HepG2 (cell line): ENCODE results near the gene F7. TPM values are rescaled to one million over a fixed set of nuclear protein-coding genes. Genes with fewer than 3 reads are reported as not detected.

Source experiments
- ATAC-seq: fragments of 200-7000 bp; cut with Tn5 transposase; 3 replicates; pipeline ENCODE4 v1.9.1; 2020; ENCODE audit warnings: mild to moderate bottlenecking, moderate library complexity
- BruUV-seq: library from RNA; stranded (reverse); fragments of 400-500 nt; replicated peaks from 2 replicates; lab custom pipeline; 2021; lab: Mats Ljungman, UMichigan
- CTCF ChIA-PET: fragments of 300-600 bp; formaldehyde crosslinking; extraction: SDS; loops from one replicate; lab custom pipeline; 2021; ENCODE audit warnings: low total read pairs, inconsistent platforms, low intra/inter-chr PET ratio; lab: Yijun Ruan, JAX
- POLR2A ChIA-PET: fragments of 350-600 bp; sonication (Branson Sonifier 250); formaldehyde crosslinking; loops from one replicate; lab custom pipeline; 2020; ENCODE audit warnings: antibody characterized with exemption, inconsistent platforms; lab: Yijun Ruan, JAX
- DNase-seq: peaks from one replicate; pipeline ENCODE4 v3.0.0-alpha.2; 2015; ENCODE audit warnings: low spot score
- FAIRE-seq: peaks from 3 replicates; lab custom pipeline; 2011; peaks lifted over from hg19 to GRCh38; lab: Jason Lieb, UNC
- H2AFZ ChIP-seq: one replicate; pipeline ENCODE4 v1.6.1; 2011; ENCODE audit warnings: low read length, inconsistent platforms
- H3K27ac ChIP-seq: fragments of 300-600 bp; 3 replicates; pipeline ENCODE4 v1.8.0; 2011; ENCODE audit warnings: mixed run types, mild to moderate bottlenecking, mixed read lengths, low read length, inconsistent platforms; ENCODE audit not compliant: insufficient read depth; ENCODE audit errors: extremely low read length
- H3K27me3 ChIP-seq, 2 experiments: fragments of 200-600 bp in 1 of 2; 2 replicates in 1 of 2; 3 replicates in 1 of 2; pipeline versions ENCODE4 v1.6.0 to v1.8.0; 2011; ENCODE audit warnings: low read length in 2 of 2, mild to moderate bottlenecking in 2 of 2, moderate library complexity in 2 of 2, inconsistent platforms in 1 of 2; ENCODE audit not compliant: insufficient read depth in 2 of 2, control insufficient read depth in 1 of 2
- H3K36me3 ChIP-seq, 2 experiments: fragments of 200-600 bp in 1 of 2; replicated peaks in 1 of 2; 2 replicates in 1 of 2; 3 replicates in 1 of 2; pipeline versions ENCODE4 v1.5.1 to v1.8.0; 2011; ENCODE audit warnings: low read length in 2 of 2, inconsistent platforms in 1 of 2; ENCODE audit not compliant: insufficient read depth in 2 of 2, control insufficient read depth in 1 of 2
- H3K4me1 ChIP-seq: 2 replicates; pipeline ENCODE4 v1.5.1; 2012; ENCODE audit warnings: low read length, inconsistent platforms; ENCODE audit not compliant: insufficient read depth
- H3K4me2 ChIP-seq: 2 replicates; pipeline ENCODE4 v1.6.0; 2011; ENCODE audit warnings: low read depth, low read length, inconsistent platforms
- H3K4me3 ChIP-seq, 3 experiments: fragments of 200-600 bp in 1 of 3; sonication (generic), shearing (Covaris generic) in 1 of 3; replicated peaks in 1 of 3; 2 replicates each; pipeline ENCODE4 v1.5.1; 2011 to 2016; ENCODE audit warnings: low read length in 3 of 3, inconsistent platforms in 2 of 3, low read depth in 2 of 3, mild to moderate bottlenecking in 2 of 3, control low read depth in 1 of 3, mixed read lengths in 1 of 3; ENCODE audit not compliant: insufficient read depth in 1 of 3
- H3K79me2 ChIP-seq: one replicate; pipeline ENCODE4 v1.6.1; 2011; ENCODE audit warnings: low read length, inconsistent platforms; ENCODE audit not compliant: insufficient read depth
- H3K9ac ChIP-seq: 2 replicates; pipeline ENCODE4 v1.6.0; 2011; ENCODE audit warnings: mild to moderate bottlenecking, low read depth, low read length, inconsistent platforms; ENCODE audit not compliant: insufficient read depth
- H3K9me3 ChIP-seq: 2 replicates; pipeline ENCODE4 v1.5.1; 2012; ENCODE audit warnings: mild to moderate bottlenecking, low read length
- H4K20me1 ChIP-seq: 2 replicates; pipeline ENCODE4 v1.6.0; 2011; ENCODE audit warnings: inconsistent platforms, mild to moderate bottlenecking, low read length, moderate library complexity; ENCODE audit not compliant: insufficient read depth
- CHD2 ChIP-seq: IDR thresholded peaks from 2 replicates; pipeline ENCODE4 v1.6.1; 2011; ENCODE audit warnings: low read depth, low read length, improper control_type of control experiment
- FOXA1 ChIP-seq, 2 experiments: fragments of 450-650 bp in 1 of 2; sonication (generic) in 1 of 2; formaldehyde crosslinking in 1 of 2; IDR thresholded peaks; 2 replicates each; pipeline versions ENCODE4 v1.4.0 to v1.6.1; 2016 to 2020; ENCODE audit warnings: missing genetic modification reagents in 1 of 2
- JUND ChIP-seq: sonication (generic); formaldehyde crosslinking; IDR thresholded peaks from 2 replicates; pipeline ENCODE4 v1.8.0; 2022; ENCODE audit warnings: mild to moderate bottlenecking, missing genetic modification reagents
- KAT7 ChIP-seq: IDR thresholded peaks from 2 replicates; pipeline ENCODE4 v1.6.1; 2018; ENCODE audit warnings: borderline replicate concordance, missing compliant biosample characterization
- MEIS1 ChIP-seq: sonication (generic); formaldehyde crosslinking; IDR thresholded peaks from 2 replicates; pipeline ENCODE4 v1.9.0; 2021; ENCODE audit warnings: mild to moderate bottlenecking, missing genetic modification reagents, moderate library complexity, borderline replicate concordance
- MIXL1 ChIP-seq: IDR thresholded peaks from 2 replicates; pipeline ENCODE4 v1.6.1; 2016
- NFIB ChIP-seq: sonication (generic); formaldehyde crosslinking; IDR thresholded peaks from 2 replicates; pipeline ENCODE4 v1.9.0; 2021; ENCODE audit warnings: missing genetic modification reagents, mild to moderate bottlenecking, borderline replicate concordance
- NFYB ChIP-seq: sonication (generic); formaldehyde crosslinking; IDR thresholded peaks from 2 replicates; pipeline ENCODE4 v1.4.0; 2020; ENCODE audit warnings: missing genetic modification reagents
- TBX3 ChIP-seq: fragments of 450-650 bp; IDR thresholded peaks from 2 replicates; pipeline ENCODE4 v1.6.1; 2017; ENCODE audit warnings: antibody characterized with exemption, mild to moderate bottlenecking, inconsistent platforms, borderline replicate concordance
- ZNF337 ChIP-seq: sonication (generic); formaldehyde crosslinking; IDR thresholded peaks from 2 replicates; pipeline ENCODE4 v1.5.1; 2020; ENCODE audit warnings: missing genetic modification reagents, low read depth, mild to moderate bottlenecking, borderline replicate concordance
- ZNF546 ChIP-seq: sonication (generic); formaldehyde crosslinking; conservative IDR thresholded peaks from 2 replicates; pipeline ENCODE4 v1.8.1; 2023; ENCODE audit warnings: mild to moderate bottlenecking, missing genetic modification reagents
- ZNF703 ChIP-seq: sonication (generic); formaldehyde crosslinking; IDR thresholded peaks from 2 replicates; pipeline ENCODE4 v1.5.1; 2020; ENCODE audit warnings: missing genetic modification reagents, mild to moderate bottlenecking, moderate library complexity, borderline replicate concordance
- WGBS: methylation state at CpG from one replicate; pipeline ENCODE4 v1.1.6; 2017; ENCODE audit warnings: low lambda C conversion rate; 5-methylcytosine and 5-hydroxymethylcytosine counted together
- in situ Hi-C: cut with HindIII; loops from 2 replicates; pipeline ENCODE4 v1.10.0; 2017; ENCODE audit warnings: low pct_unique_long_range_greater_than_20kb; ENCODE audit not compliant: extremely low pct_ligation_motif_present
- intact Hi-C: fragments of 100-400 bp; cut with micrococcal nuclease; formaldehyde crosslinking; loops from one replicate; pipeline ENCODE4 v1.10.0; 2022; ENCODE audit not compliant: unreplicated experiment
- polyA plus RNA-seq, 8 experiments: library from polyadenylated mRNA; depleted of rRNA in 3 of 8; stranded (reverse) in 7 of 8; unstranded in 1 of 8; fragments of >200 nt; fragmentation: Illumina TruSeq in 4 of 8; extraction: Trizol in 4 of 8; gene quantifications; 2 replicates each; pipeline versions ENCODE4 v1.2.1 to v1.2.3, GENCODE V29; 2011 to 2016; ENCODE audit warnings: low read depth in 4 of 8, missing spikeins in 1 of 8, mixed read lengths in 1 of 8; ENCODE audit not compliant: insufficient read depth in 1 of 8
- total RNA-seq, 5 experiments: library from RNA; depleted of rRNA; stranded (reverse); fragments of >200 nt; fragmentation: Illumina TruSeq; extraction: Trizol; gene quantifications; 2 replicates each; pipeline ENCODE4 v1.2.3, GENCODE V29; 2016; ENCODE audit warnings: low read depth in 1 of 5
- TF ChIP-seq, protein P1 (sequence below): sonication (generic); formaldehyde crosslinking; IDR thresholded peaks from 2 replicates; pipeline ENCODE4 v1.8.0; 2022; ENCODE audit warnings: mild to moderate bottlenecking, missing genetic modification reagents, moderate library complexity
- TF ChIP-seq, protein P2 (sequence below): sonication (generic); formaldehyde crosslinking; IDR thresholded peaks from 2 replicates; pipeline ENCODE4 v1.4.0; 2020; ENCODE audit warnings: missing genetic modification reagents, borderline replicate concordance
- TF ChIP-seq, protein P3 (sequence below): sonication (generic); formaldehyde crosslinking; IDR thresholded peaks from 2 replicates; pipeline ENCODE4 v1.4.0; 2020; ENCODE audit warnings: missing genetic modification reagents
- TF ChIP-seq, protein P4 (sequence below): sonication (generic); formaldehyde crosslinking; IDR thresholded peaks from 2 replicates; pipeline ENCODE4 v1.4.0; 2020; ENCODE audit warnings: missing genetic modification reagents
- TF ChIP-seq, protein P5 (sequence below): sonication (generic); formaldehyde crosslinking; IDR thresholded peaks from 2 replicates; pipeline ENCODE4 v1.4.0; 2020; ENCODE audit warnings: mild to moderate bottlenecking, missing genetic modification reagents

The F7 gene
- total and polyA plus RNA-seq, 2 of the 13 experiments (the other 11 are each of a cell fraction or from before 2014, with no cell fraction given), result 12.6 to 26.5 TPM

DNA sequence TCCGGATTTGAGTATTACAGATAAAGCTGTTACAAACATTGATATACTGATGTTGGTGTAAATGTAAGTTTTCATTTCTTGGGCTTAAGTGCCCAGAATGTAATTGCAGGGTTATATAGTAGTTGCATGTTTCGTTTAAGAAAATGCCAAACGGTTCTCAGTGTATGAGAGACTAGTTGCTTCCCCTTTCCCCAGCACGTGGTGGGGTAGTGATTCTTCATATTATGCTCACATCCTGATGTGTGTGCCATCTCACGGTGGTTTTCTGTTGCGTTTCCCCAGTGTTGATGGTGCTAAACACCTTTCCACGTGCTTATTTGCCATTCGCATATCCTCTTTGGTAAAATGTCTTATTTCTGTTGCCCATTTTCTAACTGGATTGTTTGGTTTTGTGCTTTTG, 34.7 kb upstream of the F7 start:
- Histone ChIP-seq H3K9ac (no peak overlapping the region), H3K4me3 (no peak overlapping the region), H3K36me3 (peaks cover 13 to 50% of the 10 kb centered on the region in 2 experiments; a peak in 4 of 5 replicates), H3K9me3 (no peaks in the 10 kb centered on the region), H3K4me1 (no peaks in the 10 kb centered on the region), H3K79me2 (no peaks in the 10 kb centered on the region), H3K27me3 (no peaks in the 10 kb centered on the region), H3K4me2 (no peak overlapping the region), H2AFZ (no peak overlapping the region), H3K27ac (no peak overlapping the region), H4K20me1 (no peaks in the 10 kb centered on the region)
- in situ Hi-C loops, result no loop called here
- no peak for ATAC-seq
- no peak for DNase-seq
- ChIA-PET CTCF (no interaction called here), POLR2A (no interaction called here)
- no peak for FAIRE-seq
- intact Hi-C loops, result no loop called here
- 94% methylated on average over 8 of the region's 8 CpGs for WGBS
- BruUV-seq, result no TSS peak
- TF ChIP-seq, protein P1, sequence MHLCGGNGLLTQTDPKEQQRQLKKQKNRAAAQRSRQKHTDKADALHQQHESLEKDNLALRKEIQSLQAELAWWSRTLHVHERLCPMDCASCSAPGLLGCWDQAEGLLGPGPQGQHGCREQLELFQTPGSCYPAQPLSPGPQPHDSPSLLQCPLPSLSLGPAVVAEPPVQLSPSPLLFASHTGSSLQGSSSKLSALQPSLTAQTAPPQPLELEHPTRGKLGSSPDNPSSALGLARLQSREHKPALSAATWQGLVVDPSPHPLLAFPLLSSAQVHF, result no peak
- no peak for TF ChIP-seq TBX3
- no peak for TF ChIP-seq NFIB
- TF ChIP-seq ZNF703 (CRISPR knock-in tag), result no peak
- TF ChIP-seq, protein P2, sequence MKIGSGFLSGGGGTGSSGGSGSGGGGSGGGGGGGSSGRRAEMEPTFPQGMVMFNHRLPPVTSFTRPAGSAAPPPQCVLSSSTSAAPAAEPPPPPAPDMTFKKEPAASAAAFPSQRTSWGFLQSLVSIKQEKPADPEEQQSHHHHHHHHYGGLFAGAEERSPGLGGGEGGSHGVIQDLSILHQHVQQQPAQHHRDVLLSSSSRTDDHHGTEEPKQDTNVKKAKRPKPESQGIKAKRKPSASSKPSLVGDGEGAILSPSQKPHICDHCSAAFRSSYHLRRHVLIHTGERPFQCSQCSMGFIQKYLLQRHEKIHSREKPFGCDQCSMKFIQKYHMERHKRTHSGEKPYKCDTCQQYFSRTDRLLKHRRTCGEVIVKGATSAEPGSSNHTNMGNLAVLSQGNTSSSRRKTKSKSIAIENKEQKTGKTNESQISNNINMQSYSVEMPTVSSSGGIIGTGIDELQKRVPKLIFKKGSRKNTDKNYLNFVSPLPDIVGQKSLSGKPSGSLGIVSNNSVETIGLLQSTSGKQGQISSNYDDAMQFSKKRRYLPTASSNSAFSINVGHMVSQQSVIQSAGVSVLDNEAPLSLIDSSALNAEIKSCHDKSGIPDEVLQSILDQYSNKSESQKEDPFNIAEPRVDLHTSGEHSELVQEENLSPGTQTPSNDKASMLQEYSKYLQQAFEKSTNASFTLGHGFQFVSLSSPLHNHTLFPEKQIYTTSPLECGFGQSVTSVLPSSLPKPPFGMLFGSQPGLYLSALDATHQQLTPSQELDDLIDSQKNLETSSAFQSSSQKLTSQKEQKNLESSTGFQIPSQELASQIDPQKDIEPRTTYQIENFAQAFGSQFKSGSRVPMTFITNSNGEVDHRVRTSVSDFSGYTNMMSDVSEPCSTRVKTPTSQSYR (CRISPR knock-in tag), result no peak
- no peak for TF ChIP-seq ZNF546 (CRISPR knock-in tag)
- TF ChIP-seq, protein P3, sequence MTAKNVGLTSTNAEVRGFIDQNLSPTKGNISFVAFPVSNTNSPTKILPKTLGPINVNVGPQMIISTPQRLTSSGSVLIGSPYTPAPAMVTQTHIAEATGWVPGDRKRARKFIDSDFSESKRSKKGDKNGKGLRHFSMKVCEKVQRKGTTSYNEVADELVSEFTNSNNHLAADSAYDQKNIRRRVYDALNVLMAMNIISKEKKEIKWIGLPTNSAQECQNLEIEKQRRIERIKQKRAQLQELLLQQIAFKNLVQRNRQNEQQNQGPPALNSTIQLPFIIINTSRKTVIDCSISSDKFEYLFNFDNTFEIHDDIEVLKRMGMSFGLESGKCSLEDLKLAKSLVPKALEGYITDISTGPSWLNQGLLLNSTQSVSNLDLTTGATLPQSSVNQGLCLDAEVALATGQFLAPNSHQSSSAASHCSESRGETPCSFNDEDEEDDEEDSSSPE, result no peak
- TF ChIP-seq, protein P4, sequence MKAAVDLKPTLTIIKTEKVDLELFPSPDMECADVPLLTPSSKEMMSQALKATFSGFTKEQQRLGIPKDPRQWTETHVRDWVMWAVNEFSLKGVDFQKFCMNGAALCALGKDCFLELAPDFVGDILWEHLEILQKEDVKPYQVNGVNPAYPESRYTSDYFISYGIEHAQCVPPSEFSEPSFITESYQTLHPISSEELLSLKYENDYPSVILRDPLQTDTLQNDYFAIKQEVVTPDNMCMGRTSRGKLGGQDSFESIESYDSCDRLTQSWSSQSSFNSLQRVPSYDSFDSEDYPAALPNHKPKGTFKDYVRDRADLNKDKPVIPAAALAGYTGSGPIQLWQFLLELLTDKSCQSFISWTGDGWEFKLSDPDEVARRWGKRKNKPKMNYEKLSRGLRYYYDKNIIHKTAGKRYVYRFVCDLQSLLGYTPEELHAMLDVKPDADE (CRISPR knock-in tag), result no peak
- TF ChIP-seq JUND (CRISPR knock-in tag), result no peak
- no peak for TF ChIP-seq FOXA1 (IDR thresholded peaks at IDR 0.05)
- no peak for TF ChIP-seq FOXA1 (CRISPR knock-in tag; IDR thresholded peaks at IDR 0.05)
- no peak for TF ChIP-seq ZNF337 (CRISPR knock-in tag)
- no peak for TF ChIP-seq KAT7 (CRISPR knock-in tag)
- no peak for TF ChIP-seq MIXL1
- TF ChIP-seq, protein P5, sequence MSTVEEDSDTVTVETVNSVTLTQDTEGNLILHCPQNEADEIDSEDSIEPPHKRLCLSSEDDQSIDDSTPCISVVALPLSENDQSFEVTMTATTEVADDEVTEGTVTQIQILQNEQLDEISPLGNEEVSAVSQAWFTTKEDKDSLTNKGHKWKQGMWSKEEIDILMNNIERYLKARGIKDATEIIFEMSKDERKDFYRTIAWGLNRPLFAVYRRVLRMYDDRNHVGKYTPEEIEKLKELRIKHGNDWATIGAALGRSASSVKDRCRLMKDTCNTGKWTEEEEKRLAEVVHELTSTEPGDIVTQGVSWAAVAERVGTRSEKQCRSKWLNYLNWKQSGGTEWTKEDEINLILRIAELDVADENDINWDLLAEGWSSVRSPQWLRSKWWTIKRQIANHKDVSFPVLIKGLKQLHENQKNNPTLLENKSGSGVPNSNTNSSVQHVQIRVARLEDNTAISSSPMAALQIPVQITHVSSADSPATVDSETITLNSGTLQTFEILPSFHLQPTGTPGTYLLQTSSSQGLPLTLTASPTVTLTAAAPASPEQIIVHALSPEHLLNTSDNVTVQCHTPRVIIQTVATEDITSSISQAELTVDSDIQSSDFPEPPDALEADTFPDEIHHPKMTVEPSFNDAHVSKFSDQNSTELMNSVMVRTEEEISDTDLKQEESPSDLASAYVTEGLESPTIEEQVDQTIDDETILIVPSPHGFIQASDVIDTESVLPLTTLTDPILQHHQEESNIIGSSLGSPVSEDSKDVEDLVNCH, result no peak
- no peak for TF ChIP-seq NFYB (CRISPR knock-in tag)
- no peak for TF ChIP-seq CHD2
- TF ChIP-seq MEIS1, result no peak
